ENCODE results near the gene HOXC5.

Gene HOXC5

DNA sequence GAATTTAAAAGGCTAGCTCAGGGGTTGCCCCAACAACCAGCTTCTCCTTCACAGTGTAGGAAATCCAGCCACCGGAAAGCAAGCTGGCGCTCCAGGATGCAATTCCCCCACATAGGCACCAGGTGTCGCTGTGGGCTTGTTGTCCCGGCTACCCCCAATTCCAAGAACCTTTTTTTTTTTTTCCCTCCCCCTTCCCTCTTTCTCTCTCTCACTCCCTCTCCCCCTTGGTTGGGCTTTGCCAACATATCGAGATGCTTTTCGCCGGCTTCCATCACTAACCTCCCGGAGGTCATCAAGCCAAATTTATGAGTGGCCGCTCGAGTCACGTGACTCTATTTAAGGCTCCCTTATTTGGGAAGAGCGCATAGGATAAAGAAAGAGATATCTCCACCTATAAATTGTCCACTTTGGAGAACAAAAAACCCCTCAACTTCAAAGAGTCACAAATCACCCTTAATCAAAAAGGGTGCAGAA is at the start of gene HOXC5:
TSS of gene HOXC5 (plus strand) at position 424 of the 474 bp plus-strand sequence. CDS start 73 bp downstream, outside the sequence.
- Mint-ChIP-seq H3K36me3 (ENCODE audit: low read depth) (no peaks in the 10 kb centered on the region), H3K4me1 (ENCODE audit: low read depth) (peaks cover 29% of the 10 kb centered on the region), H3K27me3 (peaks cover 81% of the 10 kb centered on the region), H3K27ac (no peak within 1 kb of the TSS), H3K9me3 (no peaks in the 10 kb centered on the region), H3K4me3 (peak within 1 kb of the TSS; percentile 72)

- peak overlapping the region; percentile 31 for H3K27ac Mint-ChIP-seq
These were observed 49.3 kb upstream of the HOXC5 start for GRCh38 chr12:53983568-53983949.

DNA sequence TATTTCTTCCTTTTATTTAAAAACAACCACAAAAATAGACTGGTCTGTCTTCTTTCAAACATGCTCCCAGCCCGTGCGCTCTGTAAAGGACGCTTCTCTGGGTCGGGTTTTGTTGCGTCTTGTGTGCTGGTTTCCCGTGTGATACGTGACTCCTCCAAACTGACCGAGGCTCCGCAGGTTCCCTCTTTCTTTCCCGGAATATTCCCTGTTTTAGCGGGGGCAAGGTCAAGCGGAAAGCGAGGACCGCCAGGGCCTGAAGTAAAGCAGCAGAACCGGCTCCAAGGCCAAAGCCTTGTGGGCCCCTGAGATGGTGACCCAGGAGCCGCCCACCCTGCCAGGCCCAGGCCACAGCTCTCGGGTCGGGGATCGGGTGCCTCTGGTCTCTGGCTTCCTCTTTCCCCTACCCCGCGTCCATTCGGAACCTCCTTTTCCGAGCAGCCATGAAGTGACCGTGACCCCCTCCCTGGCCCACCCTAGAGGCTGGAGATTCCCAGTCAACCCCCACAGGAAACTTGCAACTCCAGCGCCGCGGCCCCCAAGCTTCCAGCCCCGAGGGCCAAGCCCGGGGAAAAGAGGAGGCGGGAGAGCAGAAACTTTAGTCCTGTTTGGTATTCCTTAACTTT is 48.8 kb upstream of the HOXC5 start:
- H3K9me3 Mint-ChIP-seq, result no peaks in the 10 kb centered on the region
- H3K27me3 Mint-ChIP-seq, result peaks cover 95% of the 10 kb centered on the region
- H3K4me3 Mint-ChIP-seq, result no peak overlapping the region
- no peaks in the 10 kb centered on the region for H3K36me3 Mint-ChIP-seq (ENCODE audit: low read depth)
- H3K27ac Mint-ChIP-seq, result no peak overlapping the region
- H3K4me1 Mint-ChIP-seq (ENCODE audit: low read depth), result peaks cover 22% of the 10 kb centered on the region

More at GRCh38 chr12:53983568-53983949, 49.3 kb upstream of the HOXC5 start:
- no peaks in the 10 kb centered on the region for H3K9me3 Mint-ChIP-seq
- H3K27me3 Mint-ChIP-seq, result peaks cover 95% of the 10 kb centered on the region
- H3K4me1 Mint-ChIP-seq (ENCODE audit: low read depth), result peaks cover 19% of the 10 kb centered on the region
- H3K36me3 Mint-ChIP-seq (ENCODE audit: low read depth), result no peaks in the 10 kb centered on the region
- H3K4me3 Mint-ChIP-seq, result no peak overlapping the region

DNA sequence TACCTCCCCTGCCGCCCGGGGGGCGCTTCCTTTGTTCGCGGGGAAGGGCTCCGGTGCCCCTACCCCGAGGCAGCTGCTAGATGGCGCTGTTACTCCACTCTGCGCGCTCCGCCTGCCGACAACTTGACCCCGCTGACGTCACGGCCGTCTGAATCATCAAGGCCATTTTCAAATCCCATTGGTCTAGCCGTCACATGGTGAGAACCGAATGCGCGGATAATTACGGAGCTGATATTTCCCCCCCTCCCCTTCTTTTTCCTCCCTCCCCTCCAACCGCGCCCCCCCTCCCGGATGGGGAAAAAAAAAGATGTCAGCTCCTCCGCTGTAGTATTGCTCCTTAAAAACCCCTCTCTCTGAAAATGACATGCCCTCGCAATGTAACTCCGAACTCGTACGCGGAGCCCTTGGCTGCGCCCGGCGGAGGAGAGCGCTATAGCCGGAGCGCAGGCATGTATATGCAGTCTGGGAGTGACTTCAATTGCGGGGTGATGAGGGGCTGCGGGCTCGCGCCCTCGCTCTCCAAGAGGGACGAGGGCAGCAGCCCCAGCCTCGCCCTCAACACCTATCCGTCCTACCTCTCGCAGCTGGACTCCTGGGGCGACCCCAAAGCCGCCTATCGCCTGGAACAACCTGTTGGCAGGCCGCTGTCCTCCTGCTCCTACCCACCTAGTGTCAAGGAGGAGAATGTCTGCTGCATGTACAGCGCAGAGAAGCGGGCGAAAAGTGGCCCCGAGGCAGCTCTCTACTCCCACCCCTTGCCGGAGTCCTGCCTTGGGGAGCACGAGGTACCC is 47.8 kb upstream of the HOXC5 start, which contains the start of gene HOXC10:
TSS of gene HOXC10 (plus strand) at position 246 of the 791 bp plus-strand sequence. CDS start at position 360, 114 bp downstream.
- Mint-ChIP-seq H3K36me3 (ENCODE audit: low read depth) (no peaks in the 10 kb centered on the region), H3K27me3 (peaks cover 95% of the 10 kb centered on the region), H3K4me1 (ENCODE audit: low read depth) (peaks cover 32% of the 10 kb centered on the region), H3K27ac (peak within 1 kb of the TSS; percentile 15), H3K9me3 (no peaks in the 10 kb centered on the region), H3K4me3 (peak within 1 kb of the TSS; percentile 13)

DNA sequence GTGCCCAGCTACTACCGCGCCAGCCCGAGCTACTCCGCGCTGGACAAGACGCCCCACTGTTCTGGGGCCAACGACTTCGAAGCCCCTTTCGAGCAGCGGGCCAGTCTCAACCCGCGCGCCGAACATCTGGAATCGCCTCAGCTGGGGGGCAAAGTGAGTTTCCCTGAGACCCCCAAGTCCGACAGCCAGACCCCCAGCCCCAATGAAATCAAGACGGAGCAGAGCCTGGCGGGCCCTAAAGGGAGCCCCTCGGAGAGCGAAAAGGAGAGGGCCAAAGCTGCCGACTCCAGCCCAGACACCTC is 47.2 kb upstream of the HOXC5 start:
- peaks cover 33% of the 10 kb centered on the region for H3K4me1 Mint-ChIP-seq (ENCODE audit: low read depth)
- no peaks in the 10 kb centered on the region for H3K36me3 Mint-ChIP-seq (ENCODE audit: low read depth)
- H3K4me3 Mint-ChIP-seq, result no peak overlapping the region
- H3K27me3 Mint-ChIP-seq, result peaks cover 95% of the 10 kb centered on the region
- no peaks in the 10 kb centered on the region for H3K9me3 Mint-ChIP-seq
- H3K27ac Mint-ChIP-seq, result no peak overlapping the region

- H3K27me3 Mint-ChIP-seq, result peaks cover 95% of the 10 kb centered on the region
- no peak overlapping the region for H3K27ac Mint-ChIP-seq
- peaks cover 33% of the 10 kb centered on the region for H3K4me1 Mint-ChIP-seq (ENCODE audit: low read depth)
- H3K9me3 Mint-ChIP-seq, result no peaks in the 10 kb centered on the region
- no peaks in the 10 kb centered on the region for H3K36me3 Mint-ChIP-seq (ENCODE audit: low read depth)
- H3K4me3 Mint-ChIP-seq, result no peak overlapping the region
These were observed 46.7 kb upstream of the HOXC5 start for GRCh38 chr12:53985994-53986685.

- Mint-ChIP-seq H3K27me3 (peaks cover 95% of the 10 kb centered on the region), H3K36me3 (ENCODE audit: low read depth) (no peaks in the 10 kb centered on the region), H3K4me1 (ENCODE audit: low read depth) (peaks cover 33% of the 10 kb centered on the region), H3K9me3 (no peaks in the 10 kb centered on the region), H3K27ac (no peak overlapping the region), H3K4me3 (no peak overlapping the region)
These were observed 46.0 kb upstream of the HOXC5 start for GRCh38 chr12:53986686-53987483.

GRCh38 chr12:53987787-53988230 is 45.0 kb upstream of the HOXC5 start:
- peaks cover 33% of the 10 kb centered on the region for H3K4me1 Mint-ChIP-seq (ENCODE audit: low read depth)
- H3K27me3 Mint-ChIP-seq, result peaks cover 93% of the 10 kb centered on the region
- no peaks in the 10 kb centered on the region for H3K9me3 Mint-ChIP-seq
- H3K27ac Mint-ChIP-seq, result no peak overlapping the region
- no peak overlapping the region for H3K4me3 Mint-ChIP-seq
- H3K36me3 Mint-ChIP-seq (ENCODE audit: low read depth), result no peaks in the 10 kb centered on the region

- H3K36me3 Mint-ChIP-seq (ENCODE audit: low read depth), result no peaks in the 10 kb centered on the region
- no peaks in the 10 kb centered on the region for H3K9me3 Mint-ChIP-seq
- H3K27ac Mint-ChIP-seq, result no peak overlapping the region
- H3K4me3 Mint-ChIP-seq, result no peak overlapping the region
- peaks cover 93% of the 10 kb centered on the region for H3K27me3 Mint-ChIP-seq
- peaks cover 33% of the 10 kb centered on the region for H3K4me1 Mint-ChIP-seq (ENCODE audit: low read depth)
These were observed 44.2 kb upstream of the HOXC5 start for GRCh38 chr12:53988541-53989226.

GRCh38 chr12:53989227-53990113 is 43.4 kb upstream of the HOXC5 start:
- Mint-ChIP-seq H3K4me3 (no peak overlapping the region), H3K36me3 (ENCODE audit: low read depth) (no peaks in the 10 kb centered on the region), H3K9me3 (no peaks in the 10 kb centered on the region), H3K27me3 (peaks cover 96% of the 10 kb centered on the region), H3K27ac (no peak overlapping the region), H3K4me1 (ENCODE audit: low read depth) (peaks cover 38% of the 10 kb centered on the region)

DNA sequence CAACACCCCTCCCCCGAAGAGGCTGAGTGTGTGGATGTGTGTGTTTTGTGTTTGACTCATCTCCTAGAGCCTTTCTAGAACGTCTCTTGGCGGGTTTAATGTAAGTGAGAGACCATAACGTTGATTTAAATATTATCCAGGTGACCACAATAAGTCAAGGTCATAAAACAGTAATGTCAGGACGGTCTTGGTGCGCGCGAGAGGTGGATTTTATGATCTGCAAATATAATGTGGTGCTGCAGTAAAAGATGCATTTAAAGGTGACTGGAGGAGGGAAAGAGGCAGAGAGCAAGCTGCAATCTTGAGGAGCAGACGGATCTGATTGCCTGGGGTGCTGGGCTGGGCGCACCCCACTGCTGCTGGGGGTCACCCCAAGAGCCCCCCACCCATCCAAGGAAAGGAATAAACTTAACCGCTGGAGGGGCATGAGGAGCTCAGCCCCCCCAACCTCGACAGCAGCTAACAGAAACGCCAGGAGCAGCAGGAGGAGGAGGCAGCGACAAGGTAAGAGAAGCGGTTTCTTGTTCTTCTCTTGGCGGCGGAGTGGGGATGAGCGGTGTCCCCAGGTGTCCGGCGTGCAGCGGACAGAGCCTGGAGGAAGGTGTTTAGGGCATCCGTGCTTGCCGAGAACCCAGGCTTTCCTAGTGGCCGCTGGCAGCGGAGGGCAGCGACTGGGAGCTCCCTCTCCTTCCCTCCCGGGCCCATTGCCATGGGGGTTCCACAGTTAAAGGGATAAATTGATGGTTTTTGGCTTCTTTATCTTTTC is 42.4 kb upstream of the HOXC5 start:
- H3K36me3 Mint-ChIP-seq (ENCODE audit: low read depth), result no peaks in the 10 kb centered on the region
- H3K4me3 Mint-ChIP-seq, result no peak overlapping the region
- H3K27ac Mint-ChIP-seq, result no peak overlapping the region

GRCh38 chr12:53991077-53991460 is 41.8 kb upstream of the HOXC5 start:
- Mint-ChIP-seq H3K4me1 (ENCODE audit: low read depth) (peaks cover 42% of the 10 kb centered on the region), H3K9me3 (no peaks in the 10 kb centered on the region), H3K27me3 (peaks cover 98% of the 10 kb centered on the region), H3K27ac (no peak overlapping the region), H3K36me3 (ENCODE audit: low read depth) (no peaks in the 10 kb centered on the region), H3K4me3 (no peak overlapping the region)

More for the DNA sequence above, 42.4 kb upstream of the HOXC5 start:
- Mint-ChIP-seq H3K4me1 (ENCODE audit: low read depth) (peaks cover 38% of the 10 kb centered on the region), H3K27me3 (peaks cover 96% of the 10 kb centered on the region), H3K9me3 (no peaks in the 10 kb centered on the region)

All from stimulated activated naive CD8-positive, alpha-beta T cell treated with anti-CD3 and anti-CD28 coated beads, Interleukin-15, Interleukin-2, amounts not matched to agents 100 ng/mL and 50 ng/mL, for 24 hours (primary cell).